Pancreas (tissue), 10 donors: ENCODE measurements around the gene CREBRF. TPM values are rescaled to one million over a fixed set of nuclear protein-coding genes. Genes with fewer than 3 reads are reported as not detected.
A peak's percentile ranks its signal among the peaks of the same experiment; 100 is the strongest.

Experiments used
- ATAC-seq, 4 donors: fragments of 200-7000 bp; cut with Tn5 transposase; one replicate each; pipeline versions ENCODE4 v1.8.0 to v1.9.1; 2020; ENCODE audit warnings: mild to moderate bottlenecking in 4 of 4, moderate library complexity in 4 of 4
- DNase-seq, 6 donors: peaks; one replicate each; pipeline ENCODE4 v3.0.0-alpha.2; 2020
- FAIRE-seq: peaks from 2 replicates; lab custom pipeline; 2012; peaks lifted over from hg19 to GRCh38; lab: Jason Lieb, UNC
- H3K27ac ChIP-seq, 4 donors: fragments of 200-600 bp; sonication (generic); 1 replicate in 3 of 4; 2 replicates in 1 of 4; pipeline versions ENCODE4 v1.5.0 to v1.8.0; 2020
- H3K27me3 ChIP-seq, 4 donors: fragments of 200-600 bp; one replicate each; pipeline ENCODE4 v1.8.0; 2021
- H3K36me3 ChIP-seq, 3 donors: fragments of 200-600 bp; sonication (generic) in 1 of 3; one replicate each; pipeline versions ENCODE4 v1.5.0 to v1.8.0; 2020 to 2021
- H3K4me1 ChIP-seq, 3 donors: fragments of 200-600 bp; one replicate each; pipeline ENCODE4 v1.8.0; 2021
- H3K4me3 ChIP-seq, 4 donors: fragments of 200-600 bp; sonication (generic) in 2 of 4; one replicate each; pipeline versions ENCODE4 v1.5.0 to v1.8.0; 2020 to 2021
- H3K9me3 ChIP-seq, 4 donors: fragments of 200-600 bp; one replicate each; pipeline ENCODE4 v1.8.0; 2021
- WGBS, 2 donors: extraction: QIAGEN DNeasy Blood & Tissue Kit; methylation state at CpG; one replicate each; pipeline ENCODE4 v1.1.7; 2013; 5-methylcytosine and 5-hydroxymethylcytosine counted together
- intact Hi-C, 3 donors: fragments of 100-400 bp; cut with DNase I; formaldehyde crosslinking; loops; one replicate each; pipeline versions ENCODE4 v1.11.1 to v1.14.2; 2022
- polyA plus RNA-seq, 2 donors: library from polyadenylated mRNA; stranded (reverse); fragments of 200-250 nt; gene quantifications; one replicate each; pipeline ENCODE4 v1.2.3, GENCODE V29; 2013
- total RNA-seq, 6 donors: library from RNA; stranded (reverse); fragmentation: NEBNext Ultra II Directional in 4 of 6; extraction: Animal tissue kit (Norgen Biotek cat#: 25700) in 4 of 6; gene quantifications; one replicate each; pipeline versions ENCODE4 v1.2.1 to v1.2.4, GENCODE V29; 2021 to 2023
- TF ChIP-seq, protein P1 (sequence below), 4 donors: fragments of 200-600 bp; sonication (generic) in 3 of 4; IDR thresholded peaks; one replicate each; pipeline versions ENCODE4 v1.5.0 to v1.8.0; 2021; ENCODE audit warnings: antibody characterized with exemption in 4 of 4
- donor health status: healthy with polysubstance abuse.
- donor health status: DM: no; HTN: no; CAD: no; lungs with moderate emphysema.
- donor health status: DM: no; HTN: no; CAD: no.
- donor health status: control.
- donor health status: control.
- donor health status: Bipolar disorder and iron deficiency.
- donor health status: DM: yes; HTN: yes; CAD: no.
- donor health status: DM: no; HTN: no; CAD: no.
- donor health status: DM: no; HTN: no; CAD: no.
- donor health status: DM: yes; HTN: yes; CAD: no.

CREBRF gene
- total and polyA plus RNA-seq, 8 donors = 3.6 to 21.4 (median 11.3) TPM

DNA sequence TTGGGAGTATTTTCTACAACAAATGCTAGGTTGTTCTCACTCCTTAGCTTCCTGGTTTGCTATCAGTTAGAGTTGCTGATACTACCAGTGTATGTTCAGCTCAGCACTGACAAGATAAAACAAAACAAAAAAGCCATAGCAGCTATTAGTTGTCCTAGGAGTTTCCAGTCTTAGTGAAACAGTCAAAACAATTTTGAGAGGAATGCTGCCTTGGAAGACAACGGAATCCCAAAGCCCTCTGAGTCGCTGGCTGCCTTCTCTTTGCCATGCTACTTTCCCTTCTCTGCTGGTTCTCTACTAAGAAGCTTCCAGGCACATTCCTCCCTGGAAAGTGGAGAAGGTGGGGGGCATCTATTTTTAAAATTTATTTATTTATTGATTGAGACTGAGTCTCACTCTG, 5.4 kb upstream of the CREBRF start:
- DNase-seq (no peak), FAIRE-seq (no peak), ATAC-seq (peak in 1 of 4 donors; percentile 41)
- H3K4me3 ChIP-seq = no peak overlapping the region
- no peak overlapping the region for H3K27ac ChIP-seq
- H3K9me3 ChIP-seq = no peaks in the 10 kb centered on the region
- 61 to 66% methylated on average over 2 of the region's 2 CpGs for WGBS, 2 donors
- H3K4me1 ChIP-seq = no peaks in the 10 kb centered on the region
- no peaks in the 10 kb centered on the region for H3K36me3 ChIP-seq
- TF ChIP-seq, protein P1, sequence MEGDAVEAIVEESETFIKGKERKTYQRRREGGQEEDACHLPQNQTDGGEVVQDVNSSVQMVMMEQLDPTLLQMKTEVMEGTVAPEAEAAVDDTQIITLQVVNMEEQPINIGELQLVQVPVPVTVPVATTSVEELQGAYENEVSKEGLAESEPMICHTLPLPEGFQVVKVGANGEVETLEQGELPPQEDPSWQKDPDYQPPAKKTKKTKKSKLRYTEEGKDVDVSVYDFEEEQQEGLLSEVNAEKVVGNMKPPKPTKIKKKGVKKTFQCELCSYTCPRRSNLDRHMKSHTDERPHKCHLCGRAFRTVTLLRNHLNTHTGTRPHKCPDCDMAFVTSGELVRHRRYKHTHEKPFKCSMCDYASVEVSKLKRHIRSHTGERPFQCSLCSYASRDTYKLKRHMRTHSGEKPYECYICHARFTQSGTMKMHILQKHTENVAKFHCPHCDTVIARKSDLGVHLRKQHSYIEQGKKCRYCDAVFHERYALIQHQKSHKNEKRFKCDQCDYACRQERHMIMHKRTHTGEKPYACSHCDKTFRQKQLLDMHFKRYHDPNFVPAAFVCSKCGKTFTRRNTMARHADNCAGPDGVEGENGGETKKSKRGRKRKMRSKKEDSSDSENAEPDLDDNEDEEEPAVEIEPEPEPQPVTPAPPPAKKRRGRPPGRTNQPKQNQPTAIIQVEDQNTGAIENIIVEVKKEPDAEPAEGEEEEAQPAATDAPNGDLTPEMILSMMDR (IDR thresholded peaks at IDR 0.05) = no peak
- no peaks in the 10 kb centered on the region for H3K27me3 ChIP-seq
- intact Hi-C loops = no loop called here

DNA sequence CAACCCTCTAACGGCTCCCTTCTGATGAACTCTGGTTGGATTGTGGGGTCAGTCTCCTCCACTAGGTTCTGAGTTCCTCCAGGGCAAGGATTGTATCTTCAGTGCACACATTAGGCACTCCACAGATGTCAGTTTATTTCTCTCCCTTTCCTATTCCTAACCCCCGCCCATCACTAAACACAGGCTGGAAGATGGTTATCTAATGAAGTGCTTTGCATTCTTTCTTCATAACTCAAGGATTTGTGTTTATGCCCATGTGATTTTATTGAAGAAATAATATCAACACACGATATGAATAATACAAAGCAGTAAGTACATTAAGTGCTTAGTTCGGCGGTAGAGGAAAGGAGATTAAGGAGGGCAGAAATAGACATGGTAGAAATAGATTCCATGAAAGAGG, 4.4 kb upstream of the CREBRF start:
- no peak overlapping the region for H3K4me3 ChIP-seq
- FAIRE-seq (no peak), DNase-seq (no peak), ATAC-seq (no peak)
- H3K27me3 ChIP-seq = no peaks in the 10 kb centered on the region
- H3K27ac ChIP-seq = no peak overlapping the region
- H3K9me3 ChIP-seq = no peaks in the 10 kb centered on the region
- TF ChIP-seq, protein P1 (IDR thresholded peaks at IDR 0.05) = no peak
- WGBS, 2 donors = 78 to 86% methylated on average over 5 of the region's 5 CpGs
- no peaks in the 10 kb centered on the region for H3K36me3 ChIP-seq
- intact Hi-C loops = no loop called here
- no peaks in the 10 kb centered on the region for H3K4me1 ChIP-seq

DNA sequence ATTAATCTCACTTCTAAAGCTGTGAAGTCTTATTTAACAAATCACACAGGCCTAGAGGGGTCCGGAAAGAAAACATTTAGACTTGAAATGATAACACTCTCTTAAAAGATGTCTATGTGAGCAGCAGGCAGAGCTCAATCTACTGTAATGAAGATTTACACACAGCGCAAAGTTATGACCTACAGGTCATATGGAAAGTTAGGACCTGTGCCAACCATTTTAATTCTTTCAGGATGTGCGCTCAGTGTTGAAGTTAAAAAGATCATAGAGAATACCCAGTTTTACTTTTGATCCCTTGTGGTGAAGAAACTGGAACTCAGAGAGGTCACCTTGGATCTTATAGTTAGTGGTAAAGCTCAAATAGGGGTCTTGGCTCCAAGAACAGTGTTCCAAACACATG, 3.1 kb upstream of the CREBRF start:
- TF ChIP-seq, protein P1 (IDR thresholded peaks at IDR 0.05) = no peak
- Histone ChIP-seq H3K27me3 (no peaks in the 10 kb centered on the region), H3K27ac (no peak overlapping the region), H3K36me3 (no peaks in the 10 kb centered on the region), H3K4me1 (peaks cover 0 to 5% (median 2%) of the 10 kb centered on the region in 3 donors), H3K9me3 (no peaks in the 10 kb centered on the region), H3K4me3 (no peak overlapping the region)
- intact Hi-C loops = no loop called here
- 76 to 77% methylated on average over 3 of the region's 3 CpGs for WGBS, 2 donors
- FAIRE-seq (no peak), DNase-seq (no peak), ATAC-seq (no peak)

- H3K4me1 ChIP-seq = peaks cover 0 to 13% (median 6%) of the 10 kb centered on the region in 3 donors
- H3K4me3 ChIP-seq = peak overlapping the region in 3 of 4 donors; percentile 95 to 100 (median 98)
- TF ChIP-seq, protein P1 (IDR thresholded peaks at IDR 0.05) = no peak
- no peaks in the 10 kb centered on the region for H3K27me3 ChIP-seq
- H3K27ac ChIP-seq = no peak overlapping the region
- FAIRE-seq (no peak), DNase-seq (no peak), ATAC-seq (no peak)
- no peaks in the 10 kb centered on the region for H3K9me3 ChIP-seq
- WGBS, 2 donors = 7 to 11% methylated on average over 10 of the region's 10 CpGs
- no peaks in the 10 kb centered on the region for H3K36me3 ChIP-seq
- intact Hi-C loops = no loop called here
These were observed 970 bp upstream of the CREBRF start for GRCh38 chr5:173055042-173055721.

GRCh38 chr5:173055722-173055982, 500 bp upstream of the CREBRF start:
- WGBS, 2 donors = 0% methylated on average over 11 of the region's 11 CpGs
- Histone ChIP-seq H3K27ac (peak overlapping the region in 2 of 4 donors; percentile 99 to 100), H3K36me3 (no peaks in the 10 kb centered on the region), H3K4me3 (peak overlapping the region; percentile 95 to 100 (median 99)), H3K4me1 (peaks cover 0 to 13% (median 6%) of the 10 kb centered on the region in 3 donors), H3K27me3 (no peaks in the 10 kb centered on the region), H3K9me3 (no peaks in the 10 kb centered on the region)
- intact Hi-C loops = no loop called here
- no peak for FAIRE-seq
- no peak for DNase-seq
- ATAC-seq = no peak
- TF ChIP-seq, protein P1 (IDR thresholded peaks at IDR 0.05) = no peak
